Endothelial cell of umbilical vein (primary cell): ENCODE results near the gene CPNE7. TPM values are rescaled to one million over a fixed set of nuclear protein-coding genes. Genes with fewer than 3 reads are reported as not detected.

Experiments used
- BruUV-seq: library from RNA; stranded (reverse); fragments of 400-500 nt; replicated peaks from 2 replicates; lab custom pipeline; 2021; lab: Mats Ljungman, UMichigan
- CTCF ChIA-PET: fragments of 300-600, 350-600 bp; sonication (Branson Sonifier 250); formaldehyde crosslinking; loops from one replicate; lab custom pipeline; 2021; ENCODE audit warnings: antibody characterized with exemption, inconsistent platforms; lab: Charles Lee
- POLR2A ChIA-PET: fragments of 300-600, 350-600 bp; sonication (Branson Sonifier 250); formaldehyde crosslinking; loops from one replicate; lab custom pipeline; 2021; ENCODE audit warnings: antibody characterized with exemption, inconsistent platforms; lab: Charles Lee
- DNase-seq: peaks from one replicate; pipeline ENCODE4 v3.0.0-alpha.2; 2011; ENCODE audit warnings: low read depth, low spot score
- FAIRE-seq: peaks from 2 replicates; lab custom pipeline; 2011; peaks lifted over from hg19 to GRCh38; lab: Jason Lieb, UNC
- H2AFZ ChIP-seq: 2 replicates; pipeline ENCODE4 v1.6.0; 2012; ENCODE audit warnings: low read depth, low read length, control low read depth, inconsistent platforms
- H3K27ac ChIP-seq: 2 replicates; pipeline ENCODE4 v1.5.1; 2011; ENCODE audit warnings: low read depth, mild to moderate bottlenecking, control low read depth, low read length, moderate library complexity; ENCODE audit not compliant: insufficient read depth
- H3K27me3 ChIP-seq, 2 experiments: 2 replicates each; pipeline versions ENCODE4 v1.6.0 to v1.6.1; 2011; ENCODE audit warnings: low read length in 2 of 2, mixed read lengths in 1 of 2; ENCODE audit not compliant: control insufficient read depth in 2 of 2, insufficient read depth in 2 of 2
- H3K36me3 ChIP-seq, 2 experiments: 2 replicates in 1 of 2; 3 replicates in 1 of 2; pipeline ENCODE4 v1.5.1; 2011; ENCODE audit warnings: low read length in 2 of 2, mild to moderate bottlenecking in 1 of 2, moderate library complexity in 1 of 2; ENCODE audit not compliant: control insufficient read depth in 2 of 2, insufficient read depth in 2 of 2; ENCODE audit errors: extremely low read depth in 1 of 2
- H3K4me1 ChIP-seq: 3 replicates; pipeline ENCODE4 v1.5.1; 2011; ENCODE audit warnings: mild to moderate bottlenecking, low read length; ENCODE audit not compliant: control insufficient read depth, insufficient read depth; ENCODE audit errors: extremely low read depth
- H3K4me2 ChIP-seq: 2 replicates; pipeline ENCODE4 v1.6.1; 2011; ENCODE audit warnings: low read length, control low read depth, mixed read lengths; ENCODE audit not compliant: insufficient read depth
- H3K4me3 ChIP-seq, 3 experiments: fragments of 200-600 bp in 1 of 3; sonication (generic), shearing (Covaris generic) in 1 of 3; replicated peaks in 1 of 3; 2 replicates each; pipeline ENCODE4 v1.5.1; 2011 to 2016; ENCODE audit warnings: control low read depth in 3 of 3, low read length in 3 of 3, mild to moderate bottlenecking in 2 of 3, inconsistent platforms in 1 of 3, low read depth in 1 of 3, moderate library complexity in 1 of 3; ENCODE audit not compliant: insufficient read depth in 1 of 3
- H3K79me2 ChIP-seq: 2 replicates; pipeline ENCODE4 v1.6.0; 2012; ENCODE audit warnings: low read length, inconsistent platforms; ENCODE audit not compliant: control insufficient read depth, insufficient read depth
- H3K9ac ChIP-seq: replicated peaks from 2 replicates; pipeline ENCODE3; 2011; ENCODE audit warnings: low read length, control low read depth; ENCODE audit not compliant: insufficient read depth; ENCODE audit errors: extremely low read depth
- H3K9me1 ChIP-seq: replicated peaks from 3 replicates; pipeline ENCODE4 v1.6.0; 2011; ENCODE audit warnings: mild to moderate bottlenecking, low read length; ENCODE audit not compliant: control insufficient read depth, insufficient read depth; ENCODE audit errors: extremely low read depth
- H3K9me3 ChIP-seq: replicated peaks from 2 replicates; pipeline ENCODE4 v1.5.1; 2012; ENCODE audit warnings: low read length, inconsistent platforms; ENCODE audit not compliant: control insufficient read depth, insufficient read depth
- H4K20me1 ChIP-seq: replicated peaks from 2 replicates; pipeline ENCODE3; 2011; ENCODE audit warnings: mild to moderate bottlenecking, low read length; ENCODE audit not compliant: control insufficient read depth, insufficient read depth; ENCODE audit errors: extremely low read depth
- CTCF ChIP-seq, 2 donors: IDR thresholded peaks; 1 replicate in 1 of 2; 2 replicates in 1 of 2; pipeline ENCODE4 v1.5.1; 2011; ENCODE audit warnings: low read length in 2 of 2, mild to moderate bottlenecking in 2 of 2, moderate library complexity in 2 of 2, control low read depth in 1 of 2, inconsistent platforms in 1 of 2, low read depth in 1 of 2; ENCODE audit not compliant: insufficient read depth in 1 of 2; ENCODE audit errors: extremely low read depth in 1 of 2
- EZH2 ChIP-seq: IDR thresholded peaks from 2 replicates; pipeline ENCODE4 v1.6.1; 2012; ENCODE audit warnings: borderline replicate concordance, low read depth, mild to moderate bottlenecking, moderate library complexity, low read length, inconsistent platforms; ENCODE audit not compliant: severe bottlenecking
- FOS ChIP-seq: IDR thresholded peaks from 2 replicates; pipeline ENCODE4 v1.6.1; 2011; ENCODE audit warnings: mild to moderate bottlenecking, low read length, moderate library complexity, borderline replicate concordance; ENCODE audit not compliant: insufficient read depth
- GATA2 ChIP-seq: IDR thresholded peaks from 2 replicates; pipeline ENCODE4 v1.7.0; 2011; ENCODE audit warnings: low read depth, mild to moderate bottlenecking, moderate library complexity, mixed read lengths, low read length; ENCODE audit not compliant: insufficient read length, insufficient read depth
- JUN ChIP-seq: IDR thresholded peaks from 2 replicates; pipeline ENCODE4 v1.6.1; 2011; ENCODE audit warnings: borderline replicate concordance, low read depth; ENCODE audit not compliant: insufficient read length, insufficient read depth
- MYC ChIP-seq: IDR thresholded peaks from one replicate; pipeline ENCODE4 v1.6.1; 2011; ENCODE audit warnings: mild to moderate bottlenecking, low read depth, low read length
- POLR2A ChIP-seq: IDR thresholded peaks from 2 replicates; pipeline ENCODE4 v1.6.1; 2012; ENCODE audit warnings: low read depth, mild to moderate bottlenecking, control low read depth, low read length
- POLR2AphosphoS5 ChIP-seq: IDR thresholded peaks from 2 replicates; pipeline ENCODE4 v1.6.1; 2012; ENCODE audit warnings: low read depth, mild to moderate bottlenecking, control low read depth, low read length, moderate library complexity; ENCODE audit not compliant: insufficient read depth
- dilution Hi-C: fragments of 300-500 bp; cut with MboI; formaldehyde crosslinking; loops from one replicate; pipeline ENCODE4 v1.15.0; 2019; ENCODE audit warnings: low sequenced_read_pairs; ENCODE audit not compliant: extremely low pct_ligation_motif_present
- intact Hi-C: fragments of 100-400 bp; cut with micrococcal nuclease; formaldehyde crosslinking; loops from one replicate; pipeline ENCODE4 v1.10.0; 2022
- polyA plus RNA-seq, 4 experiments: library from polyadenylated mRNA; depleted of rRNA in 3 of 4; stranded (reverse) in 3 of 4; unstranded in 1 of 4; fragments of >200 nt; gene quantifications; 2 replicates each; pipeline versions ENCODE4 v1.2.1 to v1.2.3, GENCODE V29; 2011 to 2012; ENCODE audit warnings: missing spikeins in 1 of 4
- total RNA-seq: library from RNA; stranded (reverse); gene quantifications from 2 replicates; pipeline ENCODE4 v1.2.3, GENCODE V29; 2021
- TF ChIP-seq, protein P1 (sequence below): IDR thresholded peaks from 2 replicates; pipeline ENCODE4 v1.6.1; 2011; ENCODE audit not compliant: insufficient read depth, insufficient read length

The CPNE7 gene
- total and polyA plus RNA-seq, 2 donors (not counting 3 experiments of a cell fraction or from before 2014, with no cell fraction given) = 2.0 to 5.9 TPM

DNA sequence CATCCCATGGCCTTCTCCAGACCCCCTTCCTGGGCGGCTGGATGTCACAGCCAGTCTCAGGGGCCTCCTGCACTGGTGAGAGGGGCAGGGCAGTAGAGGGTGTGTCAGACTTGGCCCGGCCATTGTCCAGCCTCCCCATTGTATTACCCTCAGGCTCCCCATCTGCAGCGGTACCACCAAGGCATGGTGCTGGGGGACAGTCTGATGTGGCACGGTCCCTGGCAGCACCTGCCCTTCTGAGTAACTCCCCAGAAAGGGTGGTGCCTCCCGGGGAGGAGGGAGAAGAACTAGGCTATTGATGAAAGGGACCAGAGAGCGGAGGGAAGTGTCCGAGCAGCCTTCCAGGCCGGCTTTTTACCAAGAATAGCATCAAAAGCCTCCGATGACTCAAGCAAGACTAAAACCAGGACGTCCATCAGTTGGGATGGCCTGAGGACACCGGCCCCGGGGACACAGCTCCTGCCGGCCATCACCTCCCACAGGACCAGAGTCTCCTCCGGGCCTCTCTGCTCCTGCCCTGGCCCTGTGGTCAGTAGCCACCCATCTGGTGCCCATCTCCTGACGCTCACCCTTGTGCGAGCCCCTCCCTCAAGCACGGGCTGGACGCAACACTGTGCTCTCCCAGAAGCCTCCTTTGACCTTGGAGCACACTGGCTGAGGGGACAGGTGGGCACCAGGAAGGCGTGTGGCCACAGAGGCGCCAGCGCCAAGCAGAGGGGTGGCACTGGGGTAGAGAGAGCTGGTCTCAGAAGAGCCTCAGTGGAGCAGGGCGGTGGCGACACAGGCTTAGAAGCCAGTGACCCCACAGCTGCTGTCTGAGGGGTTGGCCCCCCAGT is 5.8 kb upstream of the CPNE7 start:
- no peak overlapping the region for H3K9ac ChIP-seq
- dilution Hi-C loops = no loop called here
- intact Hi-C loops = loop anchor here (10.0 kb wide), 1 partner anchor 155 kb away; the partner anchor contains the start of genes VPS9D1 and ZNF276
- no peak overlapping the region for H3K27ac ChIP-seq
- H3K4me2 ChIP-seq = no peak overlapping the region
- H3K79me2 ChIP-seq = no peaks in the 10 kb centered on the region
- CTCF ChIA-PET = no interaction called here
- H3K9me1 ChIP-seq = no peaks in the 10 kb centered on the region
- FAIRE-seq (no peak), DNase-seq (no peak)
- peaks cover 1 to 3% of the 10 kb centered on the region in 2 experiments for H3K36me3 ChIP-seq
- no TSS peak for BruUV-seq
- H3K4me1 ChIP-seq = peaks cover 14% of the 10 kb centered on the region
- H3K4me3 ChIP-seq = no peak overlapping the region
- TF ChIP-seq POLR2AphosphoS5 = no peak
- no peak for TF ChIP-seq GATA2
- TF ChIP-seq POLR2A = no peak
- TF ChIP-seq CTCF (IDR thresholded peaks at IDR 0.05; ENCODE audit: extremely low read depth in 1 of 2, insufficient read depth in 1 of 2, low read depth in 1 of 2, low read length in 2 of 2) = no peak
- no peak for TF ChIP-seq JUN
- TF ChIP-seq, protein P1, sequence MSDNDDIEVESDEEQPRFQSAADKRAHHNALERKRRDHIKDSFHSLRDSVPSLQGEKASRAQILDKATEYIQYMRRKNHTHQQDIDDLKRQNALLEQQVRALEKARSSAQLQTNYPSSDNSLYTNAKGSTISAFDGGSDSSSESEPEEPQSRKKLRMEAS = no peak
- TF ChIP-seq FOS = no peak
- no peak for TF ChIP-seq MYC
- no peak for TF ChIP-seq EZH2
- no peaks in the 10 kb centered on the region for H3K9me3 ChIP-seq
- POLR2A ChIA-PET = no interaction called here
- H4K20me1 ChIP-seq = no peaks in the 10 kb centered on the region
- no peaks in the 10 kb centered on the region for H3K27me3 ChIP-seq
- no peak overlapping the region for H2AFZ ChIP-seq
